Measurements from ENCODE around the gene AKAP13. TPM values are rescaled to one million over a fixed set of nuclear protein-coding genes. Genes with fewer than 3 reads are reported as not detected.
"Not testable (repeated sequence)": the region's sequence is repeated elsewhere in the genome, so short reads cannot be mapped to it uniquely, and the experiment has no call there.

The AKAP13 gene
- total RNA-seq, 1 experiment from 2014 or later, result 47.3 TPM

DNA sequence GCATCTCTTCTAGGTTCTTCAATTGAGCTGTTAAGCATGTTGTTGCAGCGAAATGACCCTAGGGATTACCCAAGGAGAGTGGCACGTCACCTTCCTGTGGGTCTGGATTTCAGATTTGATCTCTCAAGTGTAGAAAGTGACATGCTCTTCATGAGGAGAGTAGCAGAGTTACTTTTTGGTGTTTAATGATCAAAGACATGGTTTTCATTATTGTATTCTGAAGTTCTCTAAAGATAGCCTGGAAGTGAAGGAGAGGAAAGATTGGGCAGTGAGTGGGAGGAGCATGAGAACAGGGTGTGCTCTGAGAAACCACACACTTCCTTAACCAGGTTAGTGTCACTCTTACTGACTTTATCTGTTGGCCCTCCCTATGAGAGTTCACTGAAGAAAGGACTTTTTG lies 153.6 kb downstream of the AKAP13 start:
- Histone ChIP-seq H4K91ac (ENCODE audit: insufficient read length, low read depth, low read length) (no peak overlapping the region), H3T11ph (ENCODE audit: low read length) (no peak overlapping the region), H2BK120ac (ENCODE audit: low read depth, low read length, poor library complexity, severe bottlenecking) (no peak overlapping the region), H3K23me2 (ENCODE audit: insufficient read length, low read depth, low read length, poor library complexity, severe bottlenecking) (no peaks in the 10 kb centered on the region), H4K8ac (replicated peaks; ENCODE audit: insufficient read length, low read depth, low read length) (no peak overlapping the region), H2BK15ac (ENCODE audit: low read depth, low read length) (no peak overlapping the region), H3K27me3 (ENCODE audit: insufficient read depth, low read length) (no peaks in the 10 kb centered on the region; the same call in 1 of the 2 replicates), H3K9me3 (ENCODE audit: control insufficient read depth, low read depth, low read length) (no peaks in the 10 kb centered on the region), H3K4me1 (ENCODE audit: insufficient read depth, low read length) (peaks cover 3% of the 10 kb centered on the region; the same call in 1 of the 2 replicates), H3K27ac (ENCODE audit: insufficient read length, low read depth, low read length) (no peak overlapping the region), H2BK20ac (ENCODE audit: low read depth, low read length, poor library complexity, severe bottlenecking) (no peak overlapping the region), H3K4ac (ENCODE audit: low read depth, low read length) (no peak overlapping the region), H2AFZ (ENCODE audit: low read length) (no peak overlapping the region), H3K14ac (ENCODE audit: insufficient read depth, low read length) (no peak overlapping the region), H2BK5ac (ENCODE audit: insufficient read length, low read length) (no peak overlapping the region), H2AK5ac (ENCODE audit: insufficient read length, low read length) (no peak overlapping the region), H3K9ac (ENCODE audit: extremely low read depth, insufficient read length, low read length) (no peak overlapping the region), H3K56ac (ENCODE audit: insufficient read length, low read depth, low read length) (no peak overlapping the region), H2BK12ac (ENCODE audit: insufficient read length, low read depth, low read length) (no peak overlapping the region), H3K23ac (ENCODE audit: insufficient read length, low read depth, low read length) (no peak overlapping the region), H3K79me2 (ENCODE audit: insufficient read depth, low read length) (no peaks in the 10 kb centered on the region), H4K20me1 (ENCODE audit: control insufficient read depth, insufficient read depth, insufficient read length) (no peaks in the 10 kb centered on the region), H3K4me2 (ENCODE audit: insufficient read depth, insufficient read length, low read length) (no peak overlapping the region), H4K5ac (ENCODE audit: insufficient read length, low read depth, low read length) (no peak overlapping the region), H3K79me1 (ENCODE audit: insufficient read depth, low read depth, low read length, poor library complexity, severe bottlenecking) (peaks cover 4% of the 10 kb centered on the region), H3K18ac (ENCODE audit: insufficient read length, low read depth, low read length) (no peak overlapping the region)
- Mint-ChIP-seq H3K4me1 (peaks cover 13 to 19% of the 10 kb centered on the region in 2 experiments), H3K9me3 (no peaks in the 10 kb centered on the region), H3K27ac (peak overlapping the region in 1 of 3 experiments; percentile 12; a peak in 2 of 7 replicates), H3K4me3 (no peak overlapping the region), H3K27me3 (ENCODE audit: low read depth) (no peaks in the 10 kb centered on the region; the same call in 1 of the 2 replicates), H3K36me3 (ENCODE audit: insufficient read depth in 1 of 3, low read depth in 3 of 3) (peaks cover 5 to 14% (median 12%) of the 10 kb centered on the region in 3 experiments; a peak in 6 of 7 replicates)
- no CpG with 5 or more reads among the region's 2 CpGs for WGBS (ENCODE audit: extremely low coverage, insufficient read length, low lambda C conversion rate)
- no peak for DNase-seq
- TF ChIP-seq, protein P1, sequence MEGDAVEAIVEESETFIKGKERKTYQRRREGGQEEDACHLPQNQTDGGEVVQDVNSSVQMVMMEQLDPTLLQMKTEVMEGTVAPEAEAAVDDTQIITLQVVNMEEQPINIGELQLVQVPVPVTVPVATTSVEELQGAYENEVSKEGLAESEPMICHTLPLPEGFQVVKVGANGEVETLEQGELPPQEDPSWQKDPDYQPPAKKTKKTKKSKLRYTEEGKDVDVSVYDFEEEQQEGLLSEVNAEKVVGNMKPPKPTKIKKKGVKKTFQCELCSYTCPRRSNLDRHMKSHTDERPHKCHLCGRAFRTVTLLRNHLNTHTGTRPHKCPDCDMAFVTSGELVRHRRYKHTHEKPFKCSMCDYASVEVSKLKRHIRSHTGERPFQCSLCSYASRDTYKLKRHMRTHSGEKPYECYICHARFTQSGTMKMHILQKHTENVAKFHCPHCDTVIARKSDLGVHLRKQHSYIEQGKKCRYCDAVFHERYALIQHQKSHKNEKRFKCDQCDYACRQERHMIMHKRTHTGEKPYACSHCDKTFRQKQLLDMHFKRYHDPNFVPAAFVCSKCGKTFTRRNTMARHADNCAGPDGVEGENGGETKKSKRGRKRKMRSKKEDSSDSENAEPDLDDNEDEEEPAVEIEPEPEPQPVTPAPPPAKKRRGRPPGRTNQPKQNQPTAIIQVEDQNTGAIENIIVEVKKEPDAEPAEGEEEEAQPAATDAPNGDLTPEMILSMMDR (conservative IDR thresholded peaks at IDR 0.05), result no peak

DNA sequence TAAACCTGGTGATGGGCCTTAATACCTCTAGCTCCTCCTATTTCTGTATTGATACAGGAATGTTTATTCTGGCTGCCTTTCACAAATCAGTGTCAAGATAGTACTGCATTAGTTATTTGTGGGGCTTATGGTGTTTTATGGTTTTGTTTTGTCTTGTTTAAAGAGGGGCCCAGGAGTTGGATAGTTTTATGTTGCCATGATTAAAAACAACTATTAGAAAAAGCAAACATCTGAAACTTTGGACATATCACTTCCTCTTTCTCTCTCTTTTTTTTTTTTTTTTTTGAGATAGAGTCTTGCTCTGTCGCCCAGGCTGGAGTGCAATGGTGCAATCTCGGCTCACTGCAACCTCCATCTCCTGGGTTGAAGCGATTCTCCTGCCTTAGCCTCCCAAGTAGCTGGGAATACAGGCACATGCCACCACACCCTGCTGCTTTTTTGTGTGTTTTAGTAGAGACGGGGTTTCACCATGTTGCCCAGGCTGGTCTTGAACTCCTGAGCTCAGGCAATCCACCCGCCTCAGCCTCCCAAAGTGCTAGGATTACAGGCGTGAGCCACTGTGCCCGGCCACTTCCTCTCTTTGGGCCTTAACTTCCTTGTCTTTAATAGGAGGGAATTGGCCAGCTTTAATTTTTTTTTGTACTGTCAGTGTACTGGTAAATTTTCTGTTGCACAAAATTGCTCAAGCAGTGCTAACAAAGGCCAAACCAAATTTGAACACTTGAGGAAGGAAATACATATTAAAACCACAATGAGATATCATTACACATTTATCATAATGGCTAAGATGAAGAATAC lies 155.3 kb downstream of the AKAP13 start:
- H4K5ac ChIP-seq (ENCODE audit: insufficient read length, low read depth, low read length); H3K4me2 ChIP-seq (ENCODE audit: insufficient read depth, insufficient read length, low read length); H2BK5ac ChIP-seq (ENCODE audit: insufficient read length, low read length); H4K20me1 ChIP-seq (ENCODE audit: control insufficient read depth, insufficient read depth, insufficient read length); H3K79me2 ChIP-seq (ENCODE audit: insufficient read depth, low read length); H3K4me3 Mint-ChIP-seq; H2BK15ac ChIP-seq (ENCODE audit: low read depth, low read length); H3K9ac ChIP-seq (ENCODE audit: extremely low read depth, insufficient read length, low read length); H2BK12ac ChIP-seq (ENCODE audit: insufficient read length, low read depth, low read length); DNase-seq; H2AK5ac ChIP-seq (ENCODE audit: insufficient read length, low read length); H3K23ac ChIP-seq (ENCODE audit: insufficient read length, low read depth, low read length); H3K27ac ChIP-seq (ENCODE audit: insufficient read length, low read depth, low read length); H3T11ph ChIP-seq (ENCODE audit: low read length); H4K8ac ChIP-seq (replicated peaks; ENCODE audit: insufficient read length, low read depth, low read length); H3K9me3 Mint-ChIP-seq; H3K18ac ChIP-seq (ENCODE audit: insufficient read length, low read depth, low read length); H2AFZ ChIP-seq (ENCODE audit: low read length); H4K91ac ChIP-seq (ENCODE audit: insufficient read length, low read depth, low read length); H3K27ac Mint-ChIP-seq; H3K14ac ChIP-seq (ENCODE audit: insufficient read depth, low read length); H3K4ac ChIP-seq (ENCODE audit: low read depth, low read length); H3K79me1 ChIP-seq (ENCODE audit: insufficient read depth, low read depth, low read length, poor library complexity, severe bottlenecking); H3K23me2 ChIP-seq (ENCODE audit: insufficient read length, low read depth, low read length, poor library complexity, severe bottlenecking); H3K4me1 Mint-ChIP-seq; H3K56ac ChIP-seq (ENCODE audit: insufficient read length, low read depth, low read length); H3K4me1 ChIP-seq (ENCODE audit: insufficient read depth, low read length); H3K27me3 ChIP-seq (ENCODE audit: insufficient read depth, low read length); H3K9me3 ChIP-seq (ENCODE audit: control insufficient read depth, low read depth, low read length); H3K27me3 Mint-ChIP-seq (ENCODE audit: low read depth); H2BK120ac ChIP-seq (ENCODE audit: low read depth, low read length, poor library complexity, severe bottlenecking); H2BK20ac ChIP-seq (ENCODE audit: low read depth, low read length, poor library complexity, severe bottlenecking): not testable (repeated sequence)
- no CpG with 5 or more reads among the region's 7 CpGs for WGBS (ENCODE audit: extremely low coverage, insufficient read length, low lambda C conversion rate)
- H3K36me3 Mint-ChIP-seq (ENCODE audit: insufficient read depth in 1 of 3, low read depth in 3 of 3), result peaks cover 5 to 14% (median 12%) of the 10 kb centered on the region in 3 experiments; a peak in 6 of 7 replicates
